ENCODE results near the gene KRI1.
"Not testable (repeated sequence)": the region's sequence is repeated elsewhere in the genome, so short reads cannot be mapped to it uniquely, and the experiment has no call there.

The KRI1 gene

GRCh38 chr19:10544753-10545251, 21.0 kb downstream of the KRI1 start:
- Mint-ChIP-seq H3K36me3 (no peaks in the 10 kb centered on the region), H3K27ac (peak overlapping the region; percentile 89), H3K27me3 (peaks cover 1% of the 10 kb centered on the region), H3K4me3 (peak overlapping the region; percentile 89), H3K4me1 (ENCODE audit: low read depth) (peaks cover 11% of the 10 kb centered on the region), H3K9me3 (ENCODE audit: low read depth) (no peaks in the 10 kb centered on the region)

DNA sequence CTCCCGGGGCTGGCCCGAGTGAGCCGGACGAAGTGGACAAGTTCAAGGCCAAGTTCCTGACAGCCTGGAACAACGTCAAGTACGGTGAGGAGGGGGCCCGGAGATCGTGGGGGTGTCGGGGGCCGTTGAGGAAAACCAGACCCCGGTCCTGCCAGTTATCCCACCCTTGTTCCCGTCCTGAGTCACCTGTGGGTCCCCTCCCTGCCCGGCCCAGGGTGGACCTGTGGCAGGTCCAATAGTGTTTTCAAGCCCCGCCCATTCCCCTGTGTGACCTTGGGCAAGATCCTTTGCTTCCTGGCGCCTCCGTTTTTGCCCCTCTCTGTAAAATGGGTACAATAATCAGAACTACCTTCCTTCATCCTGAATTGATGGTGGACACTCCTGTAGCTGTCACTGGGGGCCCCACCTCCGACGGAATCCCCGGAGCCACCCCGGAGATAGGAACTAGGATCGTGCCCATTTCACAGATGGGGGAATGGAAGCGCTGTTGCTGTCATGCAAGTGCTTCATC, 21.5 kb downstream of the KRI1 start:
- Mint-ChIP-seq H3K36me3 (no peaks in the 10 kb centered on the region), H3K4me1 (ENCODE audit: low read depth) (peaks cover 11% of the 10 kb centered on the region), H3K27me3 (peaks cover 1% of the 10 kb centered on the region), H3K27ac (peak overlapping the region; percentile 89), H3K9me3 (ENCODE audit: low read depth) (no peaks in the 10 kb centered on the region), H3K4me3 (peak overlapping the region; percentile 89)

DNA sequence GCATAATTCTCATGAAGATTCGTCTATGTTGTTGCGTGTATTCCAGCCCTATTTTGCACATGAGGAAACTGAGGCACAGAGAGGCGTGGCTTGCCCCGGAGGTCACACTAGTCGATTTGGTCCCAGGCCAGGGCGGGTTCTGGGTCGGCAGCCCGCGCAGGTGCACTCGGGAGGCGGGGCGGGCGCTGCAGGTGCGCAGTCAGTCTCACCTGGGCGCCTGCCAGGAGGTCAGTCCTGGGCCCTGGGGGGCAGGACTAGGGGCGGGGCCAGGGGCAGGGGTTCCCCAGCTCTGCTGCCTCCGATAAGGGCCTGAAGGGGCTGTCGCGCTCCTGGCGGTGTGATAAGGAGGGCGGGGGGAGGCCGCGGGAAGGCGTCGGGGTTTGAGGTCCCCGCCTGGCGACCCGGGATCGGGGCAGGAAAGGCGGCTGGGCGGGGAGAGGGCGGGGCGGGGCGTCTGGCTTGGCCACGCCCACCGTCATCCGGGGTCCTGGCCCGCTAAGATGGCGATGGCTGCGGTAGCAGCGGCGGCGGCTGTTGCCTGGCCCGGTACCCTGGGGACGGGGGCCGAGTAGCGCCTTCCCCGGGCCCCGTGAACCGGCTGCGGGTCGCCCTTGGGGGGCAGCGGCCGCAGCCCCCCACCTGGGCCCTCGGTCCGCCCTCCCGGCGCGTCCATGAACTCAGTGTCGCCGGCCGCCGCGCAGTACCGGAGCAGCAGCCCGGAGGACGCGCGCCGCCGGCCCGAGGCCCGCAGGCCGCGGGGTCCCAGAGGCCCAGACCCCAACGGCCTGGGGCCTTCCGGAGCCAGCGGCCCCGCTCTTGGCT, 22.2 kb downstream of the KRI1 start, which contains the start of gene ATG4D:
Gene ATG4D, plus strand, starts transcription at position 485 of the 822 bp plus-strand sequence. Its CDS starts 187 bp downstream, at position 672.
- Mint-ChIP-seq H3K27ac (peak within 1 kb of the TSS; percentile 89), H3K4me1 (ENCODE audit: low read depth) (peaks cover 11% of the 10 kb centered on the region), H3K36me3 (no peaks in the 10 kb centered on the region), H3K9me3 (ENCODE audit: low read depth) (no peaks in the 10 kb centered on the region), H3K27me3 (peaks cover 4% of the 10 kb centered on the region), H3K4me3 (peak within 1 kb of the TSS; percentile 89)

DNA sequence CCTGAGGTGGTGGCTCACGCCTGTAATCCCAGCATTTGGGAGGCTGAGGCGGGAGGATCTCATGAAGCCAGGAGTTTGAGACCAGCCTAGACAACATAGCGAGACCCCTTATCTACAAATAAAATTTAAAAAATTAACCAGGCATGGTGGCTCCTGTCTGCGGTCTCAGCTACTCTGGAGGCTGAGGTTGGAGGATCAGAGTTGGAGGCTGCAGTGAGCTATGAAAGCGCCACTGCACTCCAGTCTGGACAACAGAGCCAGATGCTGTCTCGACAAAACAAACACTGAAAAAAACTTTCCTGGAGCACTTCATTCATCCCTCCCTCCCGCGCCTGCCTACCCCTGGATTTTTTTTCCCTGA, 22.8 kb downstream of the KRI1 start:
- H3K27ac Mint-ChIP-seq: peak overlapping the region; percentile 72
- no peaks in the 10 kb centered on the region for H3K9me3 Mint-ChIP-seq (ENCODE audit: low read depth)

GRCh38 chr19:10539016-10539415, 26.8 kb downstream of the KRI1 start:
- H3K9me3 Mint-ChIP-seq (ENCODE audit: low read depth); H3K27me3 Mint-ChIP-seq; H3K4me1 Mint-ChIP-seq (ENCODE audit: low read depth); H3K36me3 Mint-ChIP-seq; H3K4me3 Mint-ChIP-seq; H3K27ac Mint-ChIP-seq: not testable (repeated sequence)

More for the DNA sequence above, 22.8 kb downstream of the KRI1 start:
- Mint-ChIP-seq H3K4me1 (ENCODE audit: low read depth) (peaks cover 11% of the 10 kb centered on the region), H3K36me3 (no peaks in the 10 kb centered on the region), H3K4me3 (peak overlapping the region; percentile 84), H3K27me3 (peaks cover 5% of the 10 kb centered on the region)

DNA sequence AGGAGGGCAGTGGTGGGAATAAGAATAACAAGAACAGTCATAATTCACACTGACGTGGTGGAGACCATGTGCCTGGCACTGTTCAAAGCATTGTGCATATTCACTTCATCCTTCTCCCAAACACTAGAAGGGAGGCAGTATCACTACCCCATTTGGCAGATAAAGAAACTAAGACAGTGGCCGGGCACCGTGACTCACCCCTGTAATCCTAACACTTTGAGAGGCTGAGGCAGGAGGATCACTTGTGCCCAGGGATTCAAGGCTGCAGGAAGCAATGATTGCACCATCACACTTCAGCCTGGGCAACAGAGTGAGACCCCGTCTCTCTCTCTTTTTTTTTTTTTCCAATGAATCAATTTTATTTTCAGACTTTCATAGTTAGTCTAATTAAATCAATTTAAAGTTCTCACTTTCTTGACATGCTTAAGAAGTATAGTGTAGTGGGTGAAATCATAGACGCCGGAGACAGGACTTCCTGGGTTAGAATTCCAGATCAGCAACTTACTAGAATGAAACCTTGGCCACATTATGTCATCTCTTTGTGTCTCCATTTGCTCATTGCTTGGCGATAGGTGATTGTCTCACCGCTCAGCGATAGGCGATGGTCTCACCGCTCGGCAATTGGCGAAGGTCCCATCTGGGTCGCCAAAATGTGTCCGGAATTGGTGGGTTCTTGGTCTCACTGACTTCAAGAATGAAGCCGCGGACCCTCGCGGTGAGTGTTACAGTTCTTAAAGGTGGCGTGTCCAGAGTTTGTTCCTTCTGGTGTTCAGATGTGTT, 27.4 kb downstream of the KRI1 start:
- no peak overlapping the region for H3K4me3 Mint-ChIP-seq
- H3K4me1 Mint-ChIP-seq (ENCODE audit: low read depth): peaks cover 4% of the 10 kb centered on the region
- H3K27ac Mint-ChIP-seq: no peak overlapping the region
- H3K36me3 Mint-ChIP-seq: no peaks in the 10 kb centered on the region
- H3K9me3 Mint-ChIP-seq (ENCODE audit: low read depth): no peaks in the 10 kb centered on the region
- H3K27me3 Mint-ChIP-seq: peaks cover 7% of the 10 kb centered on the region

GRCh38 chr19:10537668-10538067, 28.1 kb downstream of the KRI1 start:
- Mint-ChIP-seq H3K27ac (no peak overlapping the region), H3K9me3 (ENCODE audit: low read depth) (no peaks in the 10 kb centered on the region), H3K36me3 (no peaks in the 10 kb centered on the region), H3K27me3 (peaks cover 7% of the 10 kb centered on the region), H3K4me1 (ENCODE audit: low read depth) (no peaks in the 10 kb centered on the region), H3K4me3 (no peak overlapping the region)

DNA sequence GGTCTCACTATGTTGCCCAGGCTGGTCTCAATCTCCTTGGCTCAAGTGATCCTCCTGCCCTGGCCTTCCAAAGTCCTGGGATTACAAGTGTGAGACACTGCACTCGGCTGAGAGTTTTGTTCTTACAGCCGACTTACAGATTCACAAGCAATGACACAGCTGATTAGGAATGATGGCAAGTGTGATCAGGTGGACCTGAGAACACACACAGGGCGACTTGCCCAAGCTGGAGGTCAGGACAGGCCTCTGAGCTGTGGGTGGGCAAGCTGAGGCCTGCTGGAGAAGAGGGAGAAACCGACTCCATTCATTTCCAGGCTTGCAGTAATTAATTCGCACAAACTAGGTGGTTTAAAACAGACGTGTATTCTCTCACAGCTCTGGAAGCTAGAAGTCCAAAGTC, 30.2 kb downstream of the KRI1 start:
- H3K4me1 Mint-ChIP-seq (ENCODE audit: low read depth): no peaks in the 10 kb centered on the region
- H3K27me3 Mint-ChIP-seq: peaks cover 7% of the 10 kb centered on the region
- H3K9me3 Mint-ChIP-seq (ENCODE audit: low read depth): no peaks in the 10 kb centered on the region
- no peaks in the 10 kb centered on the region for H3K36me3 Mint-ChIP-seq
- no peak overlapping the region for H3K27ac Mint-ChIP-seq
- H3K4me3 Mint-ChIP-seq: no peak overlapping the region

DNA sequence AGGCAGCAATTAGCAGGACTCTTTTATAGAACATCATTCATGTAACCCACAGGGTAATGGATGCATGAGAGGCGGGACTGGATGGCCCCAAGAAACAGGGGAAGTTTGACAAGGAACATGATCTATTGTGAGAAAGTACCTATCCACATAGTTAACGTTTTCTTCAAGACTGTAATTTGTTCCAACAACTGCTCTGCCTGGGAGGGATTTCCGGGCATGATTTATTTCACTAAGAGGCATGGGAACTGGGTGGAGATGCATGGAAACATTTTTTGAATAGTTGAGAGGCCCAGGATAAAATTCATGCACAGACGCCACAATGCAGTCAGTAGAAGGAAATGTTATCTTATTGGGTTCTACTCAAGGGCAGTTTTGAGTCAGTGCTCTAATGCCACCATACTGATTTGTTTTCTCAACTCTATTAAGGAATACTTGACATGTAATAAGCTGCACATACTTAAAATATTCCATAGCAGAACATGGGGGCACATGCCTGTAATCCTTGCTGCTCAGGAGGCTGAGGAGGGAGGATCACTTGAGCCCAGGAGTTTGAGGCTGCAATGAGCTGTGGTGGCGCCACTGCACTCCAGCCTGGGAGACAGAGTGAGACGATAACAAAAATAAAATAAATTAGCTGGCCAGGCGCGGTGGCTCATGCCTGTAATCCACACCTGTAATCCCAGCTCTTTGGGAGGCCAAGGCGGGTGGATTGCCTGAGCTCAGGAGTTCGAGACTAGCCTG, 32.0 kb downstream of the KRI1 start:
- peaks cover 4% of the 10 kb centered on the region for H3K27me3 Mint-ChIP-seq
- H3K9me3 Mint-ChIP-seq (ENCODE audit: low read depth): no peaks in the 10 kb centered on the region
- no peaks in the 10 kb centered on the region for H3K4me1 Mint-ChIP-seq (ENCODE audit: low read depth)

GRCh38 chr19:10532457-10532856, 33.4 kb downstream of the KRI1 start:
- no peaks in the 10 kb centered on the region for H3K9me3 Mint-ChIP-seq (ENCODE audit: low read depth)
- H3K36me3 Mint-ChIP-seq: no peaks in the 10 kb centered on the region
- peaks cover 2% of the 10 kb centered on the region for H3K27me3 Mint-ChIP-seq
- H3K4me3 Mint-ChIP-seq: no peak overlapping the region
- H3K4me1 Mint-ChIP-seq (ENCODE audit: low read depth): no peaks in the 10 kb centered on the region
- H3K27ac Mint-ChIP-seq: no peak overlapping the region

More for the DNA sequence above, 32.0 kb downstream of the KRI1 start:
- no peak overlapping the region for H3K27ac Mint-ChIP-seq
- no peaks in the 10 kb centered on the region for H3K36me3 Mint-ChIP-seq
- no peak overlapping the region for H3K4me3 Mint-ChIP-seq

GRCh38 chr19:10526887-10527286, 38.9 kb downstream of the KRI1 start:
- H3K27me3 Mint-ChIP-seq; H3K4me3 Mint-ChIP-seq; H3K36me3 Mint-ChIP-seq; H3K4me1 Mint-ChIP-seq (ENCODE audit: low read depth); H3K27ac Mint-ChIP-seq; H3K9me3 Mint-ChIP-seq (ENCODE audit: low read depth): not testable (repeated sequence)

- Mint-ChIP-seq H3K27me3 (no peaks in the 10 kb centered on the region), H3K4me3 (no peak overlapping the region), H3K27ac (no peak overlapping the region), H3K4me1 (ENCODE audit: low read depth) (no peaks in the 10 kb centered on the region), H3K9me3 (ENCODE audit: low read depth) (no peaks in the 10 kb centered on the region), H3K36me3 (no peaks in the 10 kb centered on the region)
These were observed 40.2 kb downstream of the KRI1 start for GRCh38 chr19:10525636-10526035.

DNA sequence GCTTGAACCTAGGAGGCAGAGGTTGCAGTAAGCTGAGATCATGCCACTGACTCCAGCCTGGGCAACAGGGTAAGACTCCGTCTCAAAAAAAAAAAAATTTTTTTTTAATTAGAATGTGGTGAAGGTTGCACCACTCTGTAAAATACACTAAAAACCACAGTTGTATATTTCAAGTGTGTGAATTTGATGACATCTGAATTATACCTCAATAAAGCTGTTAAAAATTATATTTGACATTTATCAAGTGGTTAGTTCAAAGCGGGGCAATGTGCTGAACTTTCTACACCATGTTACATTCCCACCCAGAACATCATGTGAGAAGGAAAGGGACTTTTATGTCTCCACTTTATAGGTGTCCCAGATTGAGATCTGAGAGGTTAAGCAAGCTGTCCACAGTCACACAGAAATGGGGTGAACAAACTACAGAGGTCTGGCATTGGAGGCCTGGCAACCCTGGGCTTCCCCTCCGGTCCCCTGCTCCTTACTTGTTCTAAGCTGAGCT, 42.6 kb downstream of the KRI1 start:
- H3K36me3 Mint-ChIP-seq: no peaks in the 10 kb centered on the region
- H3K9me3 Mint-ChIP-seq (ENCODE audit: low read depth): no peaks in the 10 kb centered on the region
- peaks cover 11% of the 10 kb centered on the region for H3K27me3 Mint-ChIP-seq
- H3K27ac Mint-ChIP-seq: no peak overlapping the region
- H3K4me3 Mint-ChIP-seq: no peak overlapping the region
- H3K4me1 Mint-ChIP-seq (ENCODE audit: low read depth): peaks cover 12% of the 10 kb centered on the region

GRCh38 chr19:10521461-10522171, 44.2 kb downstream of the KRI1 start:
- H3K27ac Mint-ChIP-seq: no peak overlapping the region
- no peak overlapping the region for H3K4me3 Mint-ChIP-seq
- no peaks in the 10 kb centered on the region for H3K9me3 Mint-ChIP-seq (ENCODE audit: low read depth)
- H3K36me3 Mint-ChIP-seq: no peaks in the 10 kb centered on the region
- H3K27me3 Mint-ChIP-seq: peaks cover 17% of the 10 kb centered on the region
- H3K4me1 Mint-ChIP-seq (ENCODE audit: low read depth): peaks cover 18% of the 10 kb centered on the region

Measured in activated naive CD8-positive, alpha-beta T cell (primary cell).